NB4 (cell line): ENCODE data around the gene FNDC7.

Source experiments
- MYC ChIP-seq: IDR thresholded peaks from 2 replicates; pipeline ENCODE4 v1.6.1; 2011; ENCODE audit warnings: low read depth, low read length
- POLR2A ChIP-seq: IDR thresholded peaks from 2 replicates; pipeline ENCODE4 v1.6.1; 2011; ENCODE audit warnings: mild to moderate bottlenecking; ENCODE audit not compliant: insufficient read length; ENCODE audit errors: extremely low read depth
- TF ChIP-seq, protein P1 (sequence below): IDR thresholded peaks from one replicate; pipeline ENCODE4 v1.5.1; 2012; ENCODE audit warnings: low read depth, low read length
- TF ChIP-seq, protein P2 (sequence below): IDR thresholded peaks from 2 replicates; pipeline ENCODE4 v1.6.1; 2011; ENCODE audit warnings: low read depth, low read length

DNA sequence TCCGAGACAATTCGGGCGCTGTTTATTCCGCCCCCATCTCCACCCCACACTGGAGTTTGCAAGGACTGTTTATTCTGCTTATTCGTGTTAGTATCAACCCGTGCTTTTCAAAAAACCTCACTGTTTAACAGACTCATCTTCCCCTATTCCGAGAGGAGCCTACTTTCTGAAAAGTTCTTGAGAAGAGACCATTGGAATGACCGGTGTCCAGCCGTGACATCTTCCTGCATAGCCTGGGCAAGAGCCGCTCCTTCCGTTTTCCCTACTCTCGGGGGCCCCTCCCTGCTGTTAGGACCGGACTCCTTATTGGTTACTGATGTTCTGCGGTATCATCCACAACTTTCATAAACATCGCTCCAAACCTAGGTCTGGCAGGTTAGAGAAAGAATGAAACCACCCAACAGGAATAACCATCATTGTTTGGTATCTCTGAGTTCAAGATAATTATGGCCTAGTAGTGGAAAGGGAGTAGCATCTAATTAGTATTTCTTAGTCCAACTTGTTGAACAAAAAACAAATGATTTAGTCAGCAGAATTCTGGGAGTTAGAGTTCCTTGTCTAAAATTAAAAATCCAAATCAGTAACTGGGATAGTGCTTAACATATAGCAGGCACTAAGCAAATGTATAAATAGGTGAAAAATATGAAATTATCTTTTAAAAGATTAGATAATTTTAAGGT lies 34.6 kb downstream of the FNDC7 start:
- TF ChIP-seq, protein P1, sequence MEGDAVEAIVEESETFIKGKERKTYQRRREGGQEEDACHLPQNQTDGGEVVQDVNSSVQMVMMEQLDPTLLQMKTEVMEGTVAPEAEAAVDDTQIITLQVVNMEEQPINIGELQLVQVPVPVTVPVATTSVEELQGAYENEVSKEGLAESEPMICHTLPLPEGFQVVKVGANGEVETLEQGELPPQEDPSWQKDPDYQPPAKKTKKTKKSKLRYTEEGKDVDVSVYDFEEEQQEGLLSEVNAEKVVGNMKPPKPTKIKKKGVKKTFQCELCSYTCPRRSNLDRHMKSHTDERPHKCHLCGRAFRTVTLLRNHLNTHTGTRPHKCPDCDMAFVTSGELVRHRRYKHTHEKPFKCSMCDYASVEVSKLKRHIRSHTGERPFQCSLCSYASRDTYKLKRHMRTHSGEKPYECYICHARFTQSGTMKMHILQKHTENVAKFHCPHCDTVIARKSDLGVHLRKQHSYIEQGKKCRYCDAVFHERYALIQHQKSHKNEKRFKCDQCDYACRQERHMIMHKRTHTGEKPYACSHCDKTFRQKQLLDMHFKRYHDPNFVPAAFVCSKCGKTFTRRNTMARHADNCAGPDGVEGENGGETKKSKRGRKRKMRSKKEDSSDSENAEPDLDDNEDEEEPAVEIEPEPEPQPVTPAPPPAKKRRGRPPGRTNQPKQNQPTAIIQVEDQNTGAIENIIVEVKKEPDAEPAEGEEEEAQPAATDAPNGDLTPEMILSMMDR, result no peak
- TF ChIP-seq MYC (no peak), POLR2A (peak; percentile 37)
- TF ChIP-seq, protein P2, sequence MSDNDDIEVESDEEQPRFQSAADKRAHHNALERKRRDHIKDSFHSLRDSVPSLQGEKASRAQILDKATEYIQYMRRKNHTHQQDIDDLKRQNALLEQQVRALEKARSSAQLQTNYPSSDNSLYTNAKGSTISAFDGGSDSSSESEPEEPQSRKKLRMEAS, result no peak
